T-cell (primary cell): ENCODE results near the gene NUCB2. TPM values are rescaled to one million over a fixed set of nuclear protein-coding genes. Genes with fewer than 3 reads are reported as not detected.

Experiments used
- ATAC-seq, 4 experiments: fragments of 200-7000 bp in 3 of 4; fragments of 150-1000 bp in 1 of 4; cut with Tn5 transposase; replicated peaks in 1 of 4; 1 replicate in 3 of 4; 2 replicates in 1 of 4; pipeline ENCODE4 v1.10.0; 2021; ENCODE audit warnings: moderate library complexity in 3 of 4, mild to moderate bottlenecking in 2 of 4, moderate number of reproducible peaks in 1 of 4
- CTCF ChIA-PET, 2 donors: fragments of 300-600 bp; sonication (Branson Sonifier 250); formaldehyde crosslinking; loops; one replicate each; lab custom pipeline; 2022; ENCODE audit warnings: antibody characterized with exemption in 2 of 2; lab: Charles Lee
- POLR2A ChIA-PET, 2 donors: fragments of 300-600 bp; sonication (Branson Sonifier 250); formaldehyde crosslinking; loops; one replicate each; lab custom pipeline; 2022; ENCODE audit warnings: antibody characterized with exemption in 2 of 2; lab: Charles Lee
- DNase-seq, 35 experiments: peaks; one replicate each; pipeline versions ENCODE4 v3.0.0 to v3.0.0-alpha.2; 2013 to 2023
- H3K27ac ChIP-seq: one replicate; pipeline ENCODE4 v1.5.1; 2013; ENCODE audit warnings: low read length
- H3K27me3 ChIP-seq, 2 experiments: replicated peaks in 1 of 2; 1 replicate in 1 of 2; 2 replicates in 1 of 2; pipeline versions ENCODE4 v1.6.1 to v1.7.0; 2013; ENCODE audit warnings: low read length in 1 of 2, mixed read lengths in 1 of 2; ENCODE audit not compliant: control insufficient read depth in 2 of 2, insufficient read depth in 2 of 2; ENCODE audit errors: extremely low read depth in 1 of 2
- H3K36me3 ChIP-seq, 2 donors: 1 replicate in 1 of 2; 2 replicates in 1 of 2; pipeline versions ENCODE4 v1.6.1 to v1.7.0; 2013; ENCODE audit warnings: low read length in 1 of 2; ENCODE audit not compliant: control insufficient read depth in 2 of 2, insufficient read depth in 1 of 2; ENCODE audit errors: extremely low read depth in 1 of 2
- H3K4me1 ChIP-seq, 2 experiments: 1 replicate in 1 of 2; 2 replicates in 1 of 2; pipeline versions ENCODE4 v1.6.1 to v1.7.0; 2013; ENCODE audit warnings: low read length in 2 of 2, mixed read lengths in 1 of 2; ENCODE audit not compliant: insufficient read depth in 2 of 2, control insufficient read depth in 1 of 2; ENCODE audit errors: extremely low read depth in 1 of 2
- H3K4me3 ChIP-seq, 2 donors: 1 replicate in 1 of 2; 2 replicates in 1 of 2; pipeline versions ENCODE4 v1.5.1 to v1.7.0; 2013; ENCODE audit warnings: mild to moderate bottlenecking in 2 of 2, low read length in 1 of 2, moderate library complexity in 1 of 2; ENCODE audit not compliant: control insufficient read depth in 1 of 2; ENCODE audit errors: extremely low read depth in 1 of 2
- H3K9me3 ChIP-seq: 2 replicates; pipeline ENCODE4 v1.7.0; 2013
- H3K27ac Mint-ChIP-seq, 2 donors: one replicate each; pipeline ENCODE4 v1.8.0; 2020 to 2021; ENCODE audit warnings: mild to moderate bottlenecking in 2 of 2, mixed read lengths in 2 of 2
- H3K27me3 Mint-ChIP-seq, 2 donors: one replicate each; pipeline ENCODE4 v1.8.0; 2021 to 2022; ENCODE audit warnings: mixed read lengths in 2 of 2
- H3K36me3 Mint-ChIP-seq: one replicate; pipeline ENCODE4 v1.8.0; 2021; ENCODE audit warnings: mixed read lengths
- H3K4me1 Mint-ChIP-seq, 3 donors: one replicate each; pipeline ENCODE4 v1.8.0; 2020 to 2022; ENCODE audit warnings: mixed read lengths in 3 of 3, mild to moderate bottlenecking in 1 of 3
- H3K4me3 Mint-ChIP-seq, 3 donors: one replicate each; pipeline ENCODE4 v1.8.0; 2020 to 2022; ENCODE audit warnings: mild to moderate bottlenecking in 3 of 3, mixed read lengths in 3 of 3, moderate library complexity in 3 of 3
- H3K9me3 Mint-ChIP-seq, 3 donors: one replicate each; pipeline ENCODE4 v1.8.0; 2020 to 2022; ENCODE audit warnings: mixed read lengths in 3 of 3
- WGBS: methylation state at CpG from one replicate; pipeline ENCODE4 v1.1.5; 2013; ENCODE audit warnings: missing lambda C conversion rate; ENCODE audit not compliant: insufficient coverage; 5-methylcytosine and 5-hydroxymethylcytosine counted together
- total RNA-seq, 35 experiments: library from RNA in 6 of 35; stranded (reverse) in 6 of 35; fragments of 120-200 nt in 1 of 35; gene quantifications; one replicate each; pipeline versions ENCODE4 v1.2.1 to v1.2.4 and lab custom pipeline; 2013 to 2026

Gene NUCB2
- total RNA-seq, 5 donors from 2014 or later (not counting 1 experiment from before 2014, with no cell fraction given), result 43.6 to 119 (median 67.0) TPM

GRCh38 chr11:17252704-17253103 lies 23.8 kb upstream of the NUCB2 start:
- Mint-ChIP-seq H3K27ac (no peak overlapping the region), H3K4me3 (no peak overlapping the region), H3K36me3 (no peaks in the 10 kb centered on the region), H3K27me3 (peaks cover 2 to 9% of the 10 kb centered on the region in 2 donors), H3K4me1 (peaks cover 10 to 12% (median 10%) of the 10 kb centered on the region in 3 donors), H3K9me3 (peaks cover 0 to 4% (median 0%) of the 10 kb centered on the region in 3 donors)
- no peaks in the 10 kb centered on the region for H3K36me3 ChIP-seq
- ATAC-seq (no peak), DNase-seq (no peak)
- no peaks in the 10 kb centered on the region for H3K9me3 ChIP-seq
- ChIA-PET POLR2A (no interaction called here), CTCF (no interaction called here)
- H3K4me1 ChIP-seq, result peaks cover 0 to 3% of the 10 kb centered on the region in 2 experiments
- peaks cover 0 to 15% of the 10 kb centered on the region in 2 experiments for H3K27me3 ChIP-seq
- 45% methylated on average over 3 of the region's 4 CpGs for WGBS
- H3K4me3 ChIP-seq, result no peak overlapping the region
- H3K27ac ChIP-seq, result no peak overlapping the region

- peaks cover 0 to 7% of the 10 kb centered on the region in 2 experiments for H3K27me3 ChIP-seq
- peaks cover 0 to 3% of the 10 kb centered on the region in 2 experiments for H3K4me1 ChIP-seq
- Mint-ChIP-seq H3K9me3 (no peaks in the 10 kb centered on the region), H3K4me1 (peaks cover 10 to 12% (median 10%) of the 10 kb centered on the region in 3 donors), H3K36me3 (no peaks in the 10 kb centered on the region), H3K4me3 (no peak overlapping the region), H3K27ac (no peak overlapping the region), H3K27me3 (peaks cover 2 to 4% of the 10 kb centered on the region in 2 donors)
- WGBS, result no CpG with 5 or more reads among the region's 3 CpGs
- H3K27ac ChIP-seq, result no peak overlapping the region
- ChIA-PET CTCF (interaction anchor here (0.5 kb wide), 3 partner anchors 21 to 53 kb away, joined by 3 to 7 read pairs (median 3); no protein-coding TSS in a partner anchor), POLR2A (no interaction called here)
- H3K9me3 ChIP-seq, result no peaks in the 10 kb centered on the region
- H3K36me3 ChIP-seq, result no peaks in the 10 kb centered on the region
- H3K4me3 ChIP-seq, result no peak overlapping the region
- DNase-seq (no peak), ATAC-seq (no peak)
Observed at GRCh38 chr11:17256512-17256911, 20.0 kb upstream of the NUCB2 start.

- Histone ChIP-seq H3K27ac (no peak overlapping the region), H3K4me1 (peaks cover 0 to 3% of the 10 kb centered on the region in 2 experiments), H3K27me3 (peaks cover 0 to 3% of the 10 kb centered on the region in 2 experiments), H3K36me3 (no peaks in the 10 kb centered on the region), H3K4me3 (no peak overlapping the region), H3K9me3 (no peaks in the 10 kb centered on the region)
- POLR2A ChIA-PET, result no interaction called here
- no CpG with 5 or more reads among the region's 1 CpG for WGBS
- ATAC-seq (no peak), DNase-seq (no peak)
- no peak overlapping the region for H3K4me3 Mint-ChIP-seq
- H3K36me3 Mint-ChIP-seq, result no peaks in the 10 kb centered on the region
- peaks cover 10 to 12% (median 10%) of the 10 kb centered on the region in 3 donors for H3K4me1 Mint-ChIP-seq
- peaks cover under 1% of the 10 kb centered on the region in 2 donors for H3K27me3 Mint-ChIP-seq
- H3K27ac Mint-ChIP-seq, result no peak overlapping the region
- no peaks in the 10 kb centered on the region for H3K9me3 Mint-ChIP-seq
- CTCF ChIA-PET, result interaction anchor here (0.5 to 0.7 kb wide), 4 partner anchors 21 to 1994 kb away, joined by 3 to 7 read pairs (median 5); no protein-coding TSS in a partner anchor
Observed at GRCh38 chr11:17257196-17257595, 19.3 kb upstream of the NUCB2 start.

GRCh38 chr11:17258670-17259069 lies 17.9 kb upstream of the NUCB2 start:
- ChIA-PET POLR2A (no interaction called here), CTCF (no interaction called here)
- H3K36me3 ChIP-seq, result no peaks in the 10 kb centered on the region
- no peak overlapping the region for H3K27ac ChIP-seq
- no peak for DNase-seq
- H3K27me3 ChIP-seq, result no peaks in the 10 kb centered on the region
- H3K27me3 Mint-ChIP-seq, result no peaks in the 10 kb centered on the region
- no peaks in the 10 kb centered on the region for H3K36me3 Mint-ChIP-seq
- no peak for ATAC-seq
- H3K9me3 ChIP-seq, result no peaks in the 10 kb centered on the region
- H3K4me1 ChIP-seq, result peaks cover 0 to 3% of the 10 kb centered on the region in 2 experiments
- no peak overlapping the region for H3K4me3 Mint-ChIP-seq
- H3K27ac Mint-ChIP-seq, result no peak overlapping the region
- no peaks in the 10 kb centered on the region for H3K9me3 Mint-ChIP-seq
- H3K4me3 ChIP-seq, result no peak overlapping the region
- peaks cover 10 to 12% (median 10%) of the 10 kb centered on the region in 3 donors for H3K4me1 Mint-ChIP-seq

DNA sequence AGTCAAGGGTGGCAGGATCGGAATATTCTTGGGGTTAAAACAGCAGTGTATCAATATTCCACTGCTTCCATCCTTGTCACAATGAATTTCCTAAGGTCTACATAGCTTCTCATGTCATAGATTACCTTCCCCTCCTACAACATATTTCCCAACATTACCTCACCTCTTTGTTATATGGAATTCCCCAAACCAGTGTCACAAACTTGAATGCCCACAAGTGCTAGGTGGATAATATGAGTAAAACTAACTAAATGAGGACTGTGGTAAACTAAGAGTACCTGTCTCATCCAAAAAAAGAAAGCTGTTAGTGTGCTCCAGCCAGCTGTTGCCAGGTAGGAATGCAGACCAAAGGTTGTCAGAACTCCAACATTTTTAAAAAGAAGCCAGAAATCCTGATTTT lies 17.0 kb upstream of the NUCB2 start:
- no peaks in the 10 kb centered on the region for H3K27me3 ChIP-seq
- no peak overlapping the region for H3K27ac Mint-ChIP-seq
- ATAC-seq, result no peak
- H3K4me3 Mint-ChIP-seq, result no peak overlapping the region
- peaks cover 10 to 12% (median 10%) of the 10 kb centered on the region in 3 donors for H3K4me1 Mint-ChIP-seq
- H3K4me1 ChIP-seq, result peaks cover 0 to 3% of the 10 kb centered on the region in 2 experiments
- ChIA-PET CTCF (no interaction called here), POLR2A (no interaction called here)
- DNase-seq, result no peak
- no peaks in the 10 kb centered on the region for H3K27me3 Mint-ChIP-seq
- no CpG with 5 or more reads among the region's 1 CpG for WGBS
- H3K36me3 ChIP-seq, result no peaks in the 10 kb centered on the region
- H3K4me3 ChIP-seq, result no peak overlapping the region
- H3K27ac ChIP-seq, result no peak overlapping the region
- H3K9me3 ChIP-seq, result no peaks in the 10 kb centered on the region
- H3K9me3 Mint-ChIP-seq, result no peaks in the 10 kb centered on the region
- no peaks in the 10 kb centered on the region for H3K36me3 Mint-ChIP-seq

DNA sequence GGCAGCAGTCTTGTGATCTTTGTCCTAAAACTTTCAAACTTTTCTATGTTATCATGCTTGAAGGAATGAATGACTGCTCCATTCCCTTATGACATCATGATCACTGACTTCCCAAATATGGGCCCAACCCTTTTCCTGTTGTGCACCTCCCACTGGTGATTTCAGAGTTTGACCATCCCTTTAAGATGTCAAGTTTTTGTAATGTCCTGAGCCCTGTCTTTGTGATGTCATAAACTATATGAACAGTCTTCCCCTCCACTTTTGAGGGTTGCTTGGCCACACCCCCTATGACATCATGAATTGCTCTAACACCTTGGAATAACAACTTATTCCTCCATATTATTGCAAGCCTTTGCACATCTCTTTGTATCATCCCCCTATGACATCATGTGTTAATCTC lies 16.5 kb upstream of the NUCB2 start:
- POLR2A ChIA-PET, result no interaction called here
- Histone ChIP-seq H3K4me1 (peaks cover 0 to 3% of the 10 kb centered on the region in 2 experiments), H3K27ac (no peak overlapping the region), H3K4me3 (no peak overlapping the region), H3K36me3 (no peaks in the 10 kb centered on the region), H3K27me3 (no peaks in the 10 kb centered on the region), H3K9me3 (no peaks in the 10 kb centered on the region)
- peaks cover 10 to 12% (median 10%) of the 10 kb centered on the region in 3 donors for H3K4me1 Mint-ChIP-seq
- no peaks in the 10 kb centered on the region for H3K9me3 Mint-ChIP-seq
- DNase-seq (no peak), ATAC-seq (no peak)
- H3K27ac Mint-ChIP-seq, result no peak overlapping the region
- H3K36me3 Mint-ChIP-seq, result no peaks in the 10 kb centered on the region
- no peaks in the 10 kb centered on the region for H3K27me3 Mint-ChIP-seq
- H3K4me3 Mint-ChIP-seq, result no peak overlapping the region
- CTCF ChIA-PET, result no interaction called here

DNA sequence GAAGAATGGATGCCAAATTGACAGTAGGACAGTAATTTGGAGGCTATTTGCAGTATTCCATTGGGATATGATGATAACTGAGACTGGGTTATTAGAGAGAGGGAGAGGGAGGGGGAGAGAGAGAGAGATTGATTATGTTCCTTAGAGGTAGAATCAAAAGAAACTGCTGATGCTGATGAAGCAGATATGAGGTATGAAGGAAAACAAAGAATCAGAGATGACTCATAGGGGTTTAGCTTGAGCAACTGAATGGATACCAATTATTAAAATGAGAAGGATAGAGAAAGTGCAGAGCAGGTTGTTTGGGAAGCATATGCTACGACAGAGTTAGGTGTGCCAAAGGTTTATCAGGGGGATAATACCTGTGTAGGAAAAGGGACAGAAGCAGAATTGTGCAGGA lies 12.8 kb upstream of the NUCB2 start:
- ATAC-seq, result no peak
- peaks cover 3 to 5% (median 4%) of the 10 kb centered on the region in 3 donors for H3K4me1 Mint-ChIP-seq
- ChIA-PET POLR2A (no interaction called here), CTCF (no interaction called here)
- no peaks in the 10 kb centered on the region for H3K4me1 ChIP-seq
- no peaks in the 10 kb centered on the region for H3K27me3 ChIP-seq
- H3K4me3 Mint-ChIP-seq, result no peak overlapping the region
- H3K36me3 Mint-ChIP-seq, result no peaks in the 10 kb centered on the region
- H3K36me3 ChIP-seq, result no peaks in the 10 kb centered on the region
- no peak overlapping the region for H3K27ac Mint-ChIP-seq
- H3K27ac ChIP-seq, result no peak overlapping the region
- H3K4me3 ChIP-seq, result no peak overlapping the region
- H3K9me3 ChIP-seq, result no peaks in the 10 kb centered on the region
- DNase-seq, result no peak
- H3K27me3 Mint-ChIP-seq, result no peaks in the 10 kb centered on the region
- H3K9me3 Mint-ChIP-seq, result no peaks in the 10 kb centered on the region
- 82% methylated on average over 1 of the region's 1 CpG for WGBS
